Measurements from ENCODE around the gene GFOD2.

The GFOD2 gene

GRCh38 chr16:67731071-67731752 lies 12.1 kb upstream of the GFOD2 start:
- DNase-seq: no peak

- no peak for DNase-seq
Measured at GRCh38 chr16:67730326-67730725, 11.2 kb upstream of the GFOD2 start.

- no peak for DNase-seq
Measured at GRCh38 chr16:67729636-67730248, 10.6 kb upstream of the GFOD2 start.

- no peak for DNase-seq
Measured at GRCh38 chr16:67727521-67728485, 8.7 kb upstream of the GFOD2 start.

- no peak for DNase-seq
Measured at GRCh38 chr16:67726106-67727034, 7.3 kb upstream of the GFOD2 start.

GRCh38 chr16:67723911-67724305 lies 4.8 kb upstream of the GFOD2 start:
- no peak for DNase-seq

- DNase-seq: no peak
Measured at GRCh38 chr16:67723151-67723910, 4.2 kb upstream of the GFOD2 start.

- no peak for DNase-seq
Measured at GRCh38 chr16:67720236-67720635, 1.1 kb upstream of the GFOD2 start.

GRCh38 chr16:67719778-67720144 lies 645 bp upstream of the GFOD2 start:
- DNase-seq: no peak

- DNase-seq: no peak
Measured at GRCh38 chr16:67718668-67719047, 458 bp downstream of the GFOD2 start.

GRCh38 chr16:67716097-67716496 lies 3.0 kb downstream of the GFOD2 start:
- DNase-seq: no peak

- DNase-seq: no peak
Measured at GRCh38 chr16:67714522-67714921, 4.6 kb downstream of the GFOD2 start.

GRCh38 chr16:67713647-67714273 lies 5.4 kb downstream of the GFOD2 start:
- DNase-seq: no peak

- DNase-seq: no peak
Measured at GRCh38 chr16:67710607-67711006, 8.5 kb downstream of the GFOD2 start.

GRCh38 chr16:67709050-67709449 lies 10.1 kb downstream of the GFOD2 start:
- DNase-seq: no peak

- DNase-seq: no peak
Measured at GRCh38 chr16:67708368-67708771, 10.7 kb downstream of the GFOD2 start.

GRCh38 chr16:67707790-67708189 lies 11.3 kb downstream of the GFOD2 start:
- DNase-seq: no peak

GRCh38 chr16:67707210-67707609 lies 11.9 kb downstream of the GFOD2 start:
- no peak for DNase-seq

- DNase-seq: no peak
Measured at GRCh38 chr16:67704110-67704509, 15.0 kb downstream of the GFOD2 start.

- no peak for DNase-seq
Measured at GRCh38 chr16:67703626-67704025, 15.5 kb downstream of the GFOD2 start.

- DNase-seq: no peak
Measured at GRCh38 chr16:67702130-67702529, 17.0 kb downstream of the GFOD2 start.

Measured in SHP77 treated with DMSO at 0.1 percent for 48 hours (cell line).